GM12801 (cell line): ENCODE results near the gene CYP2A7.
"Not testable (repeated sequence)": the region's sequence is repeated elsewhere in the genome, so short reads cannot be mapped to it uniquely, and the experiment has no call there.

Experiments used
- TF ChIP-seq, protein P1 (sequence below): IDR thresholded peaks from one replicate; pipeline ENCODE4 v1.5.1; 2011; ENCODE audit warnings: control low read depth; ENCODE audit not compliant: insufficient read length; ENCODE audit errors: extremely low read depth

The CYP2A7 gene

DNA sequence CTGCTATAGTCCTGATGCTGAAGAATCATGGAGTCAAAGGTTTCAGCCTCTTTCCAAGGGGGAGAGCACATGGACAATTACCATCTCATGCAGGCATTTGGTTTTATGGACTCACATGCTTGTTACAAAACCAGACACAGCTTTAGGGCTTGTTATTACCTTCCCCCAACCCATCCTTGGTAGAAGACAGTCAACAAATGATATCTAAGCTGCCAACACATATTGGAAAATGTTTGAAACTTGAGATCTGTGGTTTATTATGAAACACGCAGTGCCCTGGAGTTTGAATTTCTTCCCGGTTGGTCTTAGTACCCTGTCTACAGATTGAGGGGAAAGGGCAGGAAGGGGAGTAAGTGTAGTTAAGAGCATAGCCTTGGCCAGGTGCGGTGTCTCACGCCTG lies 19.2 kb downstream of the CYP2A7 start:
- TF ChIP-seq, protein P1, sequence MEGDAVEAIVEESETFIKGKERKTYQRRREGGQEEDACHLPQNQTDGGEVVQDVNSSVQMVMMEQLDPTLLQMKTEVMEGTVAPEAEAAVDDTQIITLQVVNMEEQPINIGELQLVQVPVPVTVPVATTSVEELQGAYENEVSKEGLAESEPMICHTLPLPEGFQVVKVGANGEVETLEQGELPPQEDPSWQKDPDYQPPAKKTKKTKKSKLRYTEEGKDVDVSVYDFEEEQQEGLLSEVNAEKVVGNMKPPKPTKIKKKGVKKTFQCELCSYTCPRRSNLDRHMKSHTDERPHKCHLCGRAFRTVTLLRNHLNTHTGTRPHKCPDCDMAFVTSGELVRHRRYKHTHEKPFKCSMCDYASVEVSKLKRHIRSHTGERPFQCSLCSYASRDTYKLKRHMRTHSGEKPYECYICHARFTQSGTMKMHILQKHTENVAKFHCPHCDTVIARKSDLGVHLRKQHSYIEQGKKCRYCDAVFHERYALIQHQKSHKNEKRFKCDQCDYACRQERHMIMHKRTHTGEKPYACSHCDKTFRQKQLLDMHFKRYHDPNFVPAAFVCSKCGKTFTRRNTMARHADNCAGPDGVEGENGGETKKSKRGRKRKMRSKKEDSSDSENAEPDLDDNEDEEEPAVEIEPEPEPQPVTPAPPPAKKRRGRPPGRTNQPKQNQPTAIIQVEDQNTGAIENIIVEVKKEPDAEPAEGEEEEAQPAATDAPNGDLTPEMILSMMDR: no peak

DNA sequence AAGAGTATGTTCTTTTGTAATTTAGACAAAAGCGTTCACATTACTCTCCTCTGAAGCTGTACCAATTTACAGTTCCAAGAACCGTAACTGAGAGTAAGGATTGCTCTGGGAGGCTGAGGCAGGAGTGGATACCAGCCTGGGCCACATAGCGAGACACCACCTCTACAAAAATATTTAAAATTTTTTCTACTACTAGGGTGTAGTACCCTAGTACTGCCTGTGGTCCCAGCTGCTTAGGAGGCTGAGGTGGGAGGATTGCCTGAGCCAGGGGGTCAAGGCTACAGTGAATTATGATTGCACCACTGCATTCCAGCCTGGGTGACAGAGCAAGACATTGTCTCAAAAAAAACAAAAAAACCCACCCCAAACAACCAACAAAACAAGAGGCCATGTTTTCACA lies 19.7 kb downstream of the CYP2A7 start:
- TF ChIP-seq, protein P1: no peak

DNA sequence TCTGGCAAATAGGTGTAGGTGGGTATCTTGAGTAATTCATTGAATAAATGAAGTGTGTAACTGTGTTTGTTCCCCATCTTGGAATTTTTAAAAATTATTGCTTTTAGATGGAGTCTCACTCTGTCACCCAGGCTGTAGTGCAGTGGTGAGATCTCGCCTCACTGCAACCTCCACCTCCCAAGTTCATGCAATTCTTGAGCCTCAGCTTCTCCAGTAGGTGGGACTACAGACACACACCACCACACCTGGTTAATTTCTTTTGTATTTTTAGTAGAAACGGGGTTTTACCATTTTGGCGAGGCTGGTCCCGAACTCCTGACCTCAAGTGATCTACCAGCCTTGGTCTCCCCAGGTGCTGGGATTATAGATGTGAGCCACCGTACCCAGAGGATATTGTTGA lies 23.9 kb downstream of the CYP2A7 start:
- TF ChIP-seq, protein P1: no peak

DNA sequence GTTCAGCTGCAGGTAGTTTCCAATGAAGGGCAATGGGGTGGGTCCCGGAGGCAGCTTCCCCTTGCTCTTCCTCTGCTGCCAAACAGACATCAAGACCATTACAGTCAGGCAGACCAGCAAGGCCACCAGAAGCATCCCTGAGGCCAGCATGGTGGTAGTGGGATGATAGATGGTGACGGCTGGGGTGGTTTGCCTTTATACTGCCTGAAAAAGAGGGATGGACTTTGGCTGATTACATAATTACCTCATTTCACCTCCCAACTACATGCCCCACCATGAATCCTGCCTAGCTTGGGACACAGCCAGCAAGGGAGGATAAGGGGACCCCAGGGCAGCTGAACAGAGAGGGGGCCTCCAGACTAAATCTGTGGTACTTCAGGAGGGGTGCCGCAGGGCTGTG lies 31.8 kb downstream of the CYP2A7 start, which contains the start of gene CYP2A6:
TSS of gene CYP2A6 (minus strand) at position 171 of the 400 bp plus-strand sequence. CDS start at position 150, 21 bp downstream.
- TF ChIP-seq, protein P1: not testable (repeated sequence)

DNA sequence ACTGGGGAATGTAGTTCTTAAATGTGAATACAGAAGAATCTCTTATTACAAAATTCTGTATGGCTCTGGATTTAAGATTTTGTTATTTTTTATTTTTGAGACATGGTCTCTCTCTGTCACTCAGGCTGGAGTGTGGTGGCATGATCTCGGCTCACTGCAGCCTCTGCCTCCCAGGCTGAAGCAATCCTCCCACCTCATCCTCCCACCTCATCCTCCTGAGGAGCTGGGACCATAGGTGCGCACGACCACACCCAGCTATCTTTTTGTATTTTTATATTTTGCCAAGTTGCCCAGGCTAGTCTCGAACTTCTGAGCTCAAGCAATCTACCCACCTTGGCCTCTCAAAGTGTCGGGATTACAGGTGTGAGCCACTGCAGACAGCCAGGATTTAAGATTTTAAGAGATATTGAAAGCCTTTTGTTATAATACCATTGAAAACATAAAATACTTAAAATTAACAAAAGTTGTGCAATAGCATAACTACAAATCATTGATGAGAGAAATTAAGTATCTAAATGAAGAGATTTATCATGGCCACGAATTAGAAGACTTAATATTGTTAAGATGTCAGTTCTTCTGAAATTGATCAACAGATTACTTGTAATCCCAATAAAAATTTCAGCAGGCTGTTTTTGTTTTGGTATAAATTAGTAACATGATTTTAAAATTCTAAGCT lies 45.1 kb downstream of the CYP2A7 start:
- TF ChIP-seq, protein P1: no peak

DNA sequence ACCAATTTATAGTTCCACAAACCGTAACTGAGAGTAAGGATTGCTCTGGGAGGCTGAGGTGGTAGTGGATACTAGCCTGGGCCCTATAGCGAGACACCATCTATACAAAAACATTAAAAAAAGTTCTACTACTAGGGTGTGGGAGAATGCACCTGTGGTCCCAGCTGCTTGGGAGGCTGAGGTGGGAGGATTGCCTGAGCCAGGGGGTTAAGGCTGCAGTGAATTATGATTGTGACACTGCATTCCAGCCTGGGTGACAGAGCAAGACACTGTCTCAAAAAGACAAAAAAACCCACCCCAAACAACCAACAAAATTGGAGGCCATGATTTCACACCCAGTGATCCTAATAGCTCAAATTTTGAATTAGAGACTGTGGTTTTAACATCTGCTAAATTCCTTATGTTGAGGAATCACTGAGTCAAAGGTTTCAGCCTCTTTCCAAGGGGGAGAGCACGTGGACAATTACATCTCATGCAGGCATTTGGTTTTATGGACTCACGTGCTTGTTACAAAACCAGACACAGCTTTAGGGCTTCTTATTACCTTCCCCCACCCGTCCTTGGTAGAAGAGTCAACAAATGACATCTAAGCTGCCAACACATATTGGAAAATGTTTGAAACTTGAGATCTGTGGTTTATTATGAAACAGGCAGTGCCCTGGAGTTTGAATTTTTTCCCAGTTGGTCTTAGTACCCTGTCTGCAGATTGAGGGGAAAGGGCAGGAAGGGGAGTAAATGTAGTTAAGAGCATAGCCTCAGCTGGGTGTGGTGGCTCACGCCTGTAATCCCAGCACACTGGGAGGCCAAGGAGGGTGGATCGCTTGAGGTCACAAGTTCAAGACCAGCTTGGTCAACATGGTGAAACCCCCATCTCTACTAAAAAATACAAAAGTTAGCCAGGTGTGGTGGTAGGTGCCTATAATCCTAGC lies 50.3 kb downstream of the CYP2A7 start:
- TF ChIP-seq, protein P1: no peak

DNA sequence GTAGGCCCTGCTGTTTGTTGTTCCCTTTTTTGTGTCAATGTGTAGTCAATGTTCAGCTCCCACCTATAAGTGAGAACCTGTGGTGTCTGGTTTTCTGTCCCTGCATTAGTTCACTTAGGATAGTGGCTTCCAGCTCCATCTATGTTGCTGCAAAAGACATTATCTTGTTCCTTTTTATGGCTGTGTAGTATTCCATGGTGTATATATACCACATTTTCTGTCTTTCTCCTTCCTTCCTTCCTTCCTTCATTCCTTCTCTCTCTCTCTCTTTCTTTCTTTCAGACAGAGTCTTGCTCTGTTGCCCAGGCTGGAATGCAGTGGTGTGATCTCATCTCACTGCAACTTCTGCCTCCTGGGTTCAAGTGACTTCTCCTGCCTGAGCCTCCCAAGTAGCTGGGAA lies 52.8 kb downstream of the CYP2A7 start:
- TF ChIP-seq, protein P1: no peak
